GM19455 (cell line): ENCODE measurements around the gene ARL3.
A peak's percentile ranks its signal among the peaks of the same experiment; 100 is the strongest.
"Not testable (repeated sequence)": the region's sequence is repeated elsewhere in the genome, so short reads cannot be mapped to it uniquely, and the experiment has no call there.

Experiments
- ATAC-seq: cut with Tn5 transposase; IDR thresholded peaks from one replicate; pipeline ENCODE4 v1.9.1; 2021; ENCODE audit not compliant: unreplicated experiment

The ARL3 gene, protein sequence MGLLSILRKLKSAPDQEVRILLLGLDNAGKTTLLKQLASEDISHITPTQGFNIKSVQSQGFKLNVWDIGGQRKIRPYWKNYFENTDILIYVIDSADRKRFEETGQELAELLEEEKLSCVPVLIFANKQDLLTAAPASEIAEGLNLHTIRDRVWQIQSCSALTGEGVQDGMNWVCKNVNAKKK

GRCh38 chr10:102713814-102714620, at the start of gene ARL3:
Gene ARL3, minus strand, starts transcription at chr10:102714397. Its CDS starts 122 bp downstream, at chr10:102714275.
- peak; percentile 73 for ATAC-seq

DNA sequence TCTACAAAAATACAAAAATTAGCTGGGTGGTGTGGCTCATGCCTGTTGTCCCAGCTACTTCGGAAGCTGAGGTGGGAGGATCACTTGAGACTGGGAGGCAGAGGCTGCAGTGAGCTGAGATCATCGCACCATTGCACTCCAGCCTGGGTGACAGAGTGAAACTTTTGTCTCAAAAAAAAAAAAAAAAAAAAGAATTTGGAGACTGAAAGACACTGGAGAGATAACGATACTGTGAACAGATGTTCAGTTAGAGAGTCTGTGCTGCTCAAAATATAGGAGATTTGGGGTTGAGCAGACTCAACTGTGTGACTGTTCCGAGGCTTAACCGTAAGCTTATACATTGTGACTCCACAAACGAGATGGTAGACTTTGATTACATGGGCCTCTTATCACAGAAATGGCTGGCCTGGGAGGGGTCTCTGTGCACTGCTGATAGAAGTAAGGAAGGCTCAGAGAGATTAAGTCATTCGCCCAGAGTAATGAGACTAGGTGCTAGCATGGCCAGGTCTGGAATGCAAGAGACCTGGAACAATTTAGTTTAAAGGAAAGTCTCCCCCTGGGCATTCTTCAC, 48.9 kb upstream of the ARL3 start:
- ATAC-seq = no peak

GRCh38 chr10:102762401-102763015, 48.3 kb upstream of the ARL3 start:
- no peak for ATAC-seq

GRCh38 chr10:102761981-102762380, 47.8 kb upstream of the ARL3 start:
- ATAC-seq = no peak

- ATAC-seq = no peak
Observed at GRCh38 chr10:102759497-102760210, 45.5 kb upstream of the ARL3 start.

DNA sequence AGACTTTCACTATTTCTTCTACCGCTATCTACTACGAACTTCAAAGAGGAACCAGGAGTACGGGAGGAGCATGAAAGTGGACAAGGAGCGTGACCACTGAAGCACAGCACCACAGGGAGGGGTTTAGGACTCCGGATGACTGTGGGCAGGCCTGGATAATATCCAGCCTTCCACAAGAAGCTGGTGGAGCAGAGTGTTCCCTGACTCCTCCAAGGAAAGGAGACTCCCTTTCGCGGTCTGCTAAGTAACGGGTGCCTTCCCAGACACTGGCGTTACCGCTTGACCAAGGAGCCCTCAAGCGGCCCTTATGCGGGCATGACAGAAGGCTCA, 44.7 kb upstream of the ARL3 start:
- ATAC-seq = not testable (repeated sequence)

GRCh38 chr10:102758240-102758932, 44.2 kb upstream of the ARL3 start:
- no peak for ATAC-seq

GRCh38 chr10:102757323-102757722, 43.1 kb upstream of the ARL3 start:
- ATAC-seq = no peak

DNA sequence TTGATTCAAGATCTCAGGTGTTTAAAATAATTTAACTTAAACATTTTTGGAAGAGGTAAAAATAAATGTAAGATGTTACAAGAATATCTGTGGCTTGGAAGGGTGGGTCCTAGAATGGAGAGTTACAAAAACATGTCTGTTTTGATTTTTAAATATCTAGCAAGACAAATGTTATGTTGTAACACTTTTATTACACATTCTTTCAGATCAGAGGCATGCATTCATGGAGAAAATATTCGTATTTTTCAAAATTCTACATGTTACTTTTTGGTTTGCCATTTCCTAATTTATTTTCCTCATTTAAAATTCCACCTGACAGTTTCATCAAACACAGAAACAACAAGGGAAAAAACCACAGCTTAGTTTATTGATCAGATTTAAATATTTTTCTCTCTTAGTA, 39.5 kb upstream of the ARL3 start:
- ATAC-seq = no peak

DNA sequence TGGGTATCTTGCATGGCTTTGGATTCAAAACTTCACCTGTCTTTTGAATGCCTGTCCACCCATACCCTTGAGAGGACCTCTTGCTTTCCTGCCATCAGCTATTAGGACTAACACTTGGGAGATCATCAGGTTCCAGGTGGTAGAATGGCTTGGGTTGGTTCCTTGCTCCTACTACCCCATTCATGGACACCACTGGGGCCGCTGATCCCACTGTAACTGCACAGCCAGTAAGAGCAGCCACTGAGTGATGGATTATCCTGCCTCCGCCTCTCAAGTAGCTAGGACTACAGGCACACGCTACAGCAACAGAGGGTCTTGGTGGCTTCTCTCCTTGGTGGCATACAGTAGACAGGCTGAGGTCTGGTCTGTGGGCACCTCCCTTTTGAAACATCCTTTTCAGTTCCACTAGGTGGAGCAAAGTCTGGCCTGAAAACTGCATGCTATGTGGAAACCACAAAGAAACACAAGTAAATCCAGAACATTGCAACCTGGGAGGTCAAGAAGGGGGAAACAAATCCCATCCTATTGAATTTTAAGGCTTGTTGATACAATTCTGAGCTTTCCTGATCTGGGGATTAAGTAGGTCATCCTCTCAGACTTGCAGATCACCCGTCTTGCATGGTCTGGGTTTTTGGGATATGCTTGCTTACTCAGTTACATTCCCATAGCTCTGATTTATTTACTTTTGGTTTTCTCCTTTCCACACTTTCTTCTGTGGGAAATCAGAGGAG, 38.9 kb upstream of the ARL3 start:
- no peak for ATAC-seq

DNA sequence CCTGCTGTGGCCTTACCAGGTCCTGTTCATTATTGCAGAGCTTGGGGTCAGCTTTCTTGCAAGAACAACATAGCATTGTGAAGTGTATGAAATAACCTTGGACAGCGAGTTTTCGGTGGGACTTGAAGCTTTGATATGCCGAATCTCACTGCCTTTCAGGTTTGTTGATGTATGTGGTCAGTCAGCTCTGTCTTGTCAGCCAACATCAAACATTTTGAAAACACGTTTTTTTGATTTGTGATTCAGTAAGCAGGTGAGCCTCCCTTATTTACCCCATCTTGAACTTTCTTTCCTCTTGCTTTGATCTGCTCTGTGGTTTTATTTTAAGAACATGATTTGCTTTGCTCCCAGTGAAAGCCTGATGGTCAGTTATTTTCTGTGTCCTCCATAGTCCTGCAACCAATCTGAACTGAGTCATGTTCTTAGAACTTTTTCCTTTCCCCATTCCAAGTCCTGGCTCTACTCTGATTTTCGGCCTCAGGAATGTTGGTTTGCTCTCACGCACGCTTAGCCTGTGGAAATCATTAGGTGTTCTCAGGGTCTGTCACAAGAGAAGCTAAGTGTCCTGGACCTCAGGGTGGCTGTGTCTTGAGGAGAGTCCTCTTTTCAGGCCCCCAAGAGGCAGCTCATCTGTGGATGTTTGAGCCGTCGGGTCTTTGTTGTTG, 38.2 kb upstream of the ARL3 start:
- no peak for ATAC-seq

DNA sequence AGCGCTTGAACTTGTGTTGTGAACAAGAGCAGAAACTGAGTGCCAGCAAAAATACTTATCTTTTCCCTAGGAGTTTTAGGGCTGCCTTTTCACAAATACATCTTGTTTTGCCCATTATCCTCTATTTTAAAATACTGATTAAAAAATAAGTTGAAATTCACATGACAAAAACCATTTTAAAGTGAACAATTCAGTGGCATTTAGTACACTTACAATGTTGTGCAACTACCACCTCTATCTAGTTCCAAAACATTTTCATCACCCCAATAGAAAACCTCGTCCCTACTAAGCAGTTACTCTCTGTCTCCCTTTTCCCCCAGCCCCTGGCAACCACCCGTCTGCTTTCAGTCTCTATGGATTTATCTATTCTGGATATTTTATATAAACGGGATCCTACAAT, 31.0 kb upstream of the ARL3 start:
- no peak for ATAC-seq

DNA sequence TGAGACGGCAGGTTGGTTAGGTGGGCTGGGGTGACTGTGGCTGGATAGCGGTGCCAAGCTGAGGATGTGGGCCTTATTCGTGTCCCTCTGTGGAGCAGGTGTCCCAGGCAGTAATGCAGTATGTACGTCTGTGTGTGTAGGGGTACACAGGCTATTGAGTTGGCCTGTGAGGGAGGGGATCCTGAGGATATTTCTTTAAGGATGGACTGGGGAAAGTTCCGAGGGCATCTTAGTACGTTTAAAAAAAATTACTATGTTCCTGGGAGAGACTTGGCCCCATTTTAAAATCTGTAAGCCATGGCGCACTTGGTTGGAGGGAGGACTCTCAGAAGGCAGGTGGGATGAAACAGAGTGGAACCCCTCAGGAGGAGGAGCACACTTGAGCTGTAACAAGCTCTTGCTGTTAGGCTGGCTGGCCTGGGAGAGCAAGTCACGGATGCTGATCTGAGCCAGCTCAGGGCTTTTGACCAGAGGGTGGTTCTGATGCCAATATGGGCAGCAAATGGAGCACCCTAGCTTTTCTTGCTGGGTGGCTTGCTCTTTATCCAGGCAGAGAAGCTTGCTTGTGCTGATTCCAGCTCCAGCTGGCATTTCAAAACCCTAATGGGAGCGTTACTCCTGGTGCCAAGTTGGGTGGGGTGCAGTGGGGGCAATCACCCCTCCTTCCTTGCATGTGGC, 30.3 kb upstream of the ARL3 start:
- no peak for ATAC-seq

DNA sequence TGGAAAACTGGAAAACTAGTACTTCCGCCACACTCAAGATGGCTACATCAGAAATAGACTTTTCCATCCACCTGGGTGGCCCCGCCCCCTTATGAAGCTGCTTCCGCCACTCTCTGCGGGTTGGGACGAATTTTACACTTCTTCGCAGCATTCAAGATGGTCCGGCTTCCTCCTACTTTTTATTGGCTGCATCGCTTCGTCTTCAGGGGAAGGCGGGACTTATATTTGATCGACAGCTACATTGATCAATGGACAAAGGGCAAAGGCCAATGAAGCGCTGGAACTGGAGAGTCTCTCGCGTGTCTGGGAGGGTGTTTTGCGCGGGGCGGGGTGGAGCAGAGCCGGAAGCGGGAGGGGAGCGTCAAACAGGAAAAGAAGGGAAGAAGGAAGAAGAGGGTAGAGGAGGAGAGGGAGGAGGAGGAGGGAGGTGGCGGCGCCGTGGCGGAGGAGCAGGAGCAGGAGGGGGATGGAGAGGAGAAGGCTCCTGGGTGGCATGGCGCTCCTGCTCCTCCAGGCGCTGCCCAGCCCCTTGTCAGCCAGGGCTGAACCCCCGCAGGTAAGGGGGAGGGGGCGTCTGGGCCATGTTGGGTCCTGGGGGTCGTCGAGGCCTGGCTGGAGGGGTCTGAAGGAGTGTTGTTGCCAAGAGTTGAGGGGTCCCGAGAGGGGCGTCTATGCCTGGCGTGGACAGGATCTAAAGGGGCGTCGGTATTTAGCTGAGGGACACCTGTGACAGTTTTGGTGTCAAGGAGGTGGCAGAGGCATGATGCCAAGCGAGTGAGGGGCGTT, 29.6 kb upstream of the ARL3 start, which contains the start of gene WBP1L:
WBP1L (plus strand) TSS at position 361 of the 786 bp plus-strand sequence; CDS start at position 467, 106 bp downstream.
- peak; percentile 94 for ATAC-seq

DNA sequence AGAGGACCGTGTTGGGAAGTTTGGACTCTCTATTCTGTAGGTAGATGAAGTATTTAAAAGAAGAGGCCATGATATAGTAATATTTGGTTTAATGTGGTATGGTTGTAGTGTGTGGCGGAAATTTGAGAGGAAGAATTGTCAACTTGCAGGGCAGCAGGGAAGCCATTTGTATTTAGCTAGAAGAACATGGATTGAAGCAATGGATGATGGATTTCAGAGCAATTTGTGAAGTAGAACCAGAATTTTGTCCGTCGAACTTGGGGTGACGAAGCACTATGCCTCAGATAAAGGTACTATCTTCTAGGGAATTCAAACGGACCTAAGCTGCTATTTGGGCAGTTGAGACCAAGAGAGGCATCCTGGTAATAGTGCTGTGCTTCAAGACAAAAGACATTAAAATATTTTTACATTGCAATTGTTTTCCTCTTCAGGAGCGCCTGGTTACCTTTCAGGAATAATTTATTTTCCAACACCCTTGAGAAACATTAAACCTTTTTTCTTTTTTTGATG, 28.9 kb upstream of the ARL3 start:
- no peak for ATAC-seq

- not testable (repeated sequence) for ATAC-seq
Observed at GRCh38 chr10:102742313-102742712, 28.1 kb upstream of the ARL3 start.

DNA sequence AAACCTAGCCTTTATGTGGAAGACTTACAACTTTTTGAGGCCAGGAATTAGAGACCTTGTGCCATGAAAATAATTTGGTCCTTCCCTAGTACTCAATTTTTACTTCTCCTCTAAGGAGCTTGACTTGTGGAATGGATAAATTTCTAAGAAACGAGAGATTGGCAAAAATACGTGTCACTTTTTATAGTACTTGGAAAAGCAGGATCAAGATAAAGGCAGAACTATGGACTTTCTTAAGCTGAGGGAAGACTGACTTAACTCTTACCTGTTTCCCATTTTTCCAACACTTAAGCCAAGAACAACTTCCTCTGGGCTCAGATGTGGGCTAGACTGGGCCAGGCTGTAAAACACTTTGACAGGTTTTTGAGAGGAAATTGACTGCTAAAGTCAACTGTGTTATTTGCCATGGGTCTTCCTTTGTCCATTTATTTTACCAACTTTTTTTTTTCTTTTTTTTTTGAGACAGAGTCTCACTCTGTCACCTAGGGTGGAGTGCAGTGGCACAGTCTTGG, 27.6 kb upstream of the ARL3 start:
- ATAC-seq = no peak

DNA sequence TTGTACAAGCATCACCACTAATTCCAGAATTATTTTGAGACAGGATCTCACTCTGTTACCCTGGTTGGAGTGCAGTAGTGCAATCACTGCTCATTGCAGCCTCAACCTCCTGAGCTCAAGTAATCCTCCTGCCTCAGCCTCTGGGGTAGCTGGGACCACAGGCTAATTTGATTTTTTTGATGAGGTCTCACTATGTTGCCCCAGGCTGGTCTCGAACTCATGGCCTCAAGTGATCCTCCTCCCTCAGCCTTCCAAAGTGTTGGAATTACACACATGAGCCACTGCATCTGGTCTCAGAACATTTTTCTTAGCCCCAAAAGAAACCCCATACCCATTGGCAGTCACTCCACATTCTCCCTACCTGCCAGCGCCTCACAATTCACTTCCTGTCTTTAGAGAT, 26.0 kb upstream of the ARL3 start:
- ATAC-seq = no peak
